ENCODE results near the gene CENPB.
"Not testable (repeated sequence)": the region's sequence is repeated elsewhere in the genome, so short reads cannot be mapped to it uniquely, and the experiment has no call there.

The CENPB gene

GRCh38 chr20:3808544-3808943, 22.0 kb upstream of the CENPB start:
- DNase-seq: no peak

GRCh38 chr20:3804781-3805180, 18.2 kb upstream of the CENPB start:
- no peak for DNase-seq

GRCh38 chr20:3804254-3804751, 17.8 kb upstream of the CENPB start:
- no peak for DNase-seq

GRCh38 chr20:3803854-3804253, 17.3 kb upstream of the CENPB start:
- no peak for DNase-seq

GRCh38 chr20:3803289-3803688, 16.7 kb upstream of the CENPB start:
- DNase-seq: no peak

- DNase-seq: no peak
These were observed 16.1 kb upstream of the CENPB start for GRCh38 chr20:3802524-3803239.

GRCh38 chr20:3801846-3802245, 15.3 kb upstream of the CENPB start:
- DNase-seq: no peak

GRCh38 chr20:3801299-3801698, 14.8 kb upstream of the CENPB start:
- no peak for DNase-seq

- no peak for DNase-seq
These were observed 14.3 kb upstream of the CENPB start for GRCh38 chr20:3800878-3801260.

GRCh38 chr20:3800256-3800877, 13.8 kb upstream of the CENPB start:
- DNase-seq: no peak

- no peak for DNase-seq
These were observed 12.3 kb upstream of the CENPB start for GRCh38 chr20:3798908-3799248.

- DNase-seq: no peak
These were observed 11.8 kb upstream of the CENPB start for GRCh38 chr20:3798373-3798768.

GRCh38 chr20:3797592-3798372, 11.2 kb upstream of the CENPB start:
- no peak for DNase-seq

GRCh38 chr20:3797226-3797545, 10.6 kb upstream of the CENPB start:
- no peak for DNase-seq

GRCh38 chr20:3796477-3797225, 10.1 kb upstream of the CENPB start:
- DNase-seq: no peak

GRCh38 chr20:3795511-3796468, 9.2 kb upstream of the CENPB start, which contains the start of gene CDC25B:
Gene CDC25B, plus strand, starts transcription at chr20:3796310. Its CDS starts 222 bp downstream, at chr20:3796532.
- peak; percentile 70 to 89 for DNase-seq

- DNase-seq: no peak
These were observed 8.3 kb upstream of the CENPB start for GRCh38 chr20:3794701-3795420.

- not testable (repeated sequence) for DNase-seq
These were observed 7.6 kb upstream of the CENPB start for GRCh38 chr20:3794168-3794567.

GRCh38 chr20:3789201-3789600, 2.7 kb upstream of the CENPB start:
- DNase-seq: not testable (repeated sequence)

- DNase-seq: no peak
These were observed 2.2 kb upstream of the CENPB start for GRCh38 chr20:3788685-3789155.

Data from AML-193 (cell line).